HFFc6 (cell line): ENCODE measurements around the gene ABCF1. TPM values are rescaled to one million over a fixed set of nuclear protein-coding genes. Genes with fewer than 3 reads are reported as not detected.

Source experiments
- DNase-seq: peaks from one replicate; pipeline ENCODE4 v3.0.0-alpha.2; 2018
- H3K27ac Mint-ChIP-seq: 2 replicates; pipeline ENCODE4 v1.8.0; 2020; ENCODE audit warnings: mild to moderate bottlenecking, mixed read lengths
- H3K27me3 Mint-ChIP-seq: 2 replicates; pipeline ENCODE4 v1.8.0; 2021; ENCODE audit warnings: mild to moderate bottlenecking, moderate library complexity, mixed read lengths; ENCODE audit not compliant: insufficient read depth
- H3K36me3 Mint-ChIP-seq: 2 replicates; pipeline ENCODE4 v1.8.0; 2021; ENCODE audit warnings: low read depth, mixed read lengths
- H3K4me1 Mint-ChIP-seq: 2 replicates; pipeline ENCODE4 v1.8.0; 2020; ENCODE audit warnings: low read depth, mixed read lengths
- H3K4me3 Mint-ChIP-seq: 2 replicates; pipeline ENCODE4 v1.8.0; 2020; ENCODE audit warnings: mild to moderate bottlenecking, moderate library complexity, mixed read lengths
- H3K9me3 Mint-ChIP-seq: 2 replicates; pipeline ENCODE4 v1.8.0; 2020; ENCODE audit warnings: mild to moderate bottlenecking, mixed read lengths
- total RNA-seq, 6 experiments: library from RNA; stranded (reverse); fragmentation: NEBNext Ultra II Directional; extraction: Animal tissue kit (Norgen Biotek cat#: 25700); gene quantifications; 2 replicates in 1 of 6; 3 replicates in 5 of 6; pipeline ENCODE4 v1.2.3, GENCODE V29; 2021
- TF ChIP-seq, protein P1 (sequence below): fragments of 200-600 bp; sonication (generic); IDR thresholded peaks from 2 replicates; pipeline ENCODE4 v1.5.0; 2021; ENCODE audit warnings: antibody characterized with exemption, mild to moderate bottlenecking

ABCF1 gene
- total RNA-seq, 6 experiments from 2014 or later, result 51.3 to 69.3 (median 63.1) TPM

DNA sequence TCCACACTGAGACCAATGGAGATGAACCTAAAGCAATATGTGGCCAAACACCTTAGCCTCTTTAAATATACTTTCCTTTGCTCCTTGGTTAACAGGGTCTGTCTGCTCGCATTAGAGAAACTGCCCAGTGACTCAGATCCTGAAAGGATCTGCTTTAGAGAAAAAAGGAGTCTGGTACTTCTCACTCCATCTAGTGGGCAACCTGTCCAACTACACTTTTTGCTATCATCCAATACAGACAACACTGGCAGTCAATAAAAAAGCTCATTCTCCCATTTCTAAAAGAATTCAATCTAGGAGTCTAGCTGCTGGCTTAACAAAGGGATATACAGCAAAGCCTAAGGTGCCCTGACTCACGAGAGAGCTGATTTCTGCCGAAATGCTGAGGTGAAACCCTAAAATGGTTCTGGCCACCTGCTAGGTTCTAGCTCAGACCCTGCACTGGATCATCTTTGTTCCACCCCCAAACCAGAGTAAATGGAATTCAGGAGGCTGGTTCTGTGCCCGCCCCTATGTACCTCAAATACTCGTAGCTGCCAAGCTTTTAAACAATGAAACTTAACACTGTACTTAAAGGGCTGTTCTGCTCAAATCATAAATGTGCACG, 26.5 kb upstream of the ABCF1 start:
- Mint-ChIP-seq H3K4me3 (no peak overlapping the region), H3K4me1 (peaks cover 43% of the 10 kb centered on the region), H3K27ac (no peak overlapping the region), H3K36me3 (peaks cover 16% of the 10 kb centered on the region), H3K9me3 (no peaks in the 10 kb centered on the region), H3K27me3 (no peaks in the 10 kb centered on the region; the same call in 1 of the 2 replicates)
- TF ChIP-seq, protein P1, sequence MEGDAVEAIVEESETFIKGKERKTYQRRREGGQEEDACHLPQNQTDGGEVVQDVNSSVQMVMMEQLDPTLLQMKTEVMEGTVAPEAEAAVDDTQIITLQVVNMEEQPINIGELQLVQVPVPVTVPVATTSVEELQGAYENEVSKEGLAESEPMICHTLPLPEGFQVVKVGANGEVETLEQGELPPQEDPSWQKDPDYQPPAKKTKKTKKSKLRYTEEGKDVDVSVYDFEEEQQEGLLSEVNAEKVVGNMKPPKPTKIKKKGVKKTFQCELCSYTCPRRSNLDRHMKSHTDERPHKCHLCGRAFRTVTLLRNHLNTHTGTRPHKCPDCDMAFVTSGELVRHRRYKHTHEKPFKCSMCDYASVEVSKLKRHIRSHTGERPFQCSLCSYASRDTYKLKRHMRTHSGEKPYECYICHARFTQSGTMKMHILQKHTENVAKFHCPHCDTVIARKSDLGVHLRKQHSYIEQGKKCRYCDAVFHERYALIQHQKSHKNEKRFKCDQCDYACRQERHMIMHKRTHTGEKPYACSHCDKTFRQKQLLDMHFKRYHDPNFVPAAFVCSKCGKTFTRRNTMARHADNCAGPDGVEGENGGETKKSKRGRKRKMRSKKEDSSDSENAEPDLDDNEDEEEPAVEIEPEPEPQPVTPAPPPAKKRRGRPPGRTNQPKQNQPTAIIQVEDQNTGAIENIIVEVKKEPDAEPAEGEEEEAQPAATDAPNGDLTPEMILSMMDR, result peak; percentile 90
- DNase-seq, result peak; percentile 81

DNA sequence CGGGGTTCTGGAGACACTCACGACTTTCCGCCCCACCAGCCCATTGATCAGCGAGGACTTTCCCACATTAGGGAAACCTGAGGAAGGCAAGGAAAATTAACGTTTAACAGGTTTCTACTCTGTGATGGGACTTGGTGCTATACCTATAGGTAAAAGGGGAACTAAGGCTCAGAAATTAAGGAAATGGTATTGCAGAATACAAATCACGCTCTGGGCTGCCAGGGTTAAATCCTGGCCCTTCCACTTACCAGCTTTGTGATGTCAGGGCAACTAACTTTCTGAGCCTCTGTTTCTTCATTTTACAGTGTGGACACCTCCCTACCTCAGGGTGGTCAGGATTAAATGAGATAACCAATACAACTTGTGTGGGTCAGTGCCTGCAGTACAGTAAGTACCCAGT, 23.8 kb upstream of the ABCF1 start:
- Mint-ChIP-seq H3K27ac (no peak overlapping the region), H3K9me3 (no peaks in the 10 kb centered on the region), H3K4me3 (no peak overlapping the region), H3K4me1 (peaks cover 32% of the 10 kb centered on the region), H3K36me3 (peaks cover 22% of the 10 kb centered on the region), H3K27me3 (no peaks in the 10 kb centered on the region; the same call in 1 of the 2 replicates)
- no peak for DNase-seq
- TF ChIP-seq, protein P1, result no peak

DNA sequence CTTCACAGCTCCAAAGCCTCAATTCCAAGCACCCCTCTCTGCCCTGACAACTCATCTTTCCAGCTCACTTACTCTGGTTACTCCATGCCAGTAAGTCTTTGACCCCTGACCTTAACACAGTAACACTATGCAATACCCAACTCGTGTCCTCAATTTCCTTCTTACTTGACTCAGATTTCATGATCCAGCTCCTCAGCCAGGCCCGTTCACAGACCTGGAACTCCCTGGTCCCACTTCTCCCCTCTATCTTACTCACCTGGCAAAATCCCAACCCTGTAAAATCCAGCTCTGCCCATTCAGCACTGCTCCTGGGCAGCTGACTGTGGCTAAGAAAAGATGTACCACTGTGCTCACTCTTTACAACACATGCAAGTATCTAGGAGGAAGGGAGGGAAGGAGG, 22.9 kb upstream of the ABCF1 start:
- no peak overlapping the region; the same call in 1 of the 2 replicates for H3K27ac Mint-ChIP-seq
- no peak overlapping the region for H3K4me3 Mint-ChIP-seq
- no peaks in the 10 kb centered on the region for H3K9me3 Mint-ChIP-seq
- TF ChIP-seq, protein P1, result no peak
- peak; percentile 52 for DNase-seq
- peaks cover 25% of the 10 kb centered on the region for H3K4me1 Mint-ChIP-seq
- peaks cover 28% of the 10 kb centered on the region for H3K36me3 Mint-ChIP-seq
- H3K27me3 Mint-ChIP-seq, result no peaks in the 10 kb centered on the region; the same call in 1 of the 2 replicates

DNA sequence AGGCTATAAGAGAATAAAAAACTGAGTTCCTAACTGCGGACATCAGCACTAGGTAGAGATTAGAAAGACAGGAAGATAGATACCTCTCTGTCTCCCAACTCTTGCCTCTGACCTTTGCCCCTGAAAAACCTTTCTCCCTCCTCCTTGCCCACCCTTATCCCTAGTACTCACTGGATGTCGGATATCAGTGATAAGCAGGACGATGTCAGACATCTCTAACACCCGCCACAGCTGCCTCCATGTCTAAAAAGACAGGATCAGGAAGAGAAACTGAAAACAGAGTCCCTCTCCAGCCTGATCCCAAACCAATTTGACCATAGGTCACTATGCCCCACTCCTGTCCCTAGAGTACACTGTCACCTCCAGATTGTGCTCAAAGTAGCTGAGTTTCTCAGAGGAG, 16.8 kb upstream of the ABCF1 start:
- H3K4me1 Mint-ChIP-seq, result peaks cover 30% of the 10 kb centered on the region
- no peaks in the 10 kb centered on the region for H3K9me3 Mint-ChIP-seq
- H3K27ac Mint-ChIP-seq, result peak overlapping the region; percentile 100
- no peak for DNase-seq
- TF ChIP-seq, protein P1, result no peak
- H3K4me3 Mint-ChIP-seq, result peak overlapping the region; percentile 93
- H3K36me3 Mint-ChIP-seq, result peaks cover 27% of the 10 kb centered on the region
- peaks cover 5% of the 10 kb centered on the region for H3K27me3 Mint-ChIP-seq

DNA sequence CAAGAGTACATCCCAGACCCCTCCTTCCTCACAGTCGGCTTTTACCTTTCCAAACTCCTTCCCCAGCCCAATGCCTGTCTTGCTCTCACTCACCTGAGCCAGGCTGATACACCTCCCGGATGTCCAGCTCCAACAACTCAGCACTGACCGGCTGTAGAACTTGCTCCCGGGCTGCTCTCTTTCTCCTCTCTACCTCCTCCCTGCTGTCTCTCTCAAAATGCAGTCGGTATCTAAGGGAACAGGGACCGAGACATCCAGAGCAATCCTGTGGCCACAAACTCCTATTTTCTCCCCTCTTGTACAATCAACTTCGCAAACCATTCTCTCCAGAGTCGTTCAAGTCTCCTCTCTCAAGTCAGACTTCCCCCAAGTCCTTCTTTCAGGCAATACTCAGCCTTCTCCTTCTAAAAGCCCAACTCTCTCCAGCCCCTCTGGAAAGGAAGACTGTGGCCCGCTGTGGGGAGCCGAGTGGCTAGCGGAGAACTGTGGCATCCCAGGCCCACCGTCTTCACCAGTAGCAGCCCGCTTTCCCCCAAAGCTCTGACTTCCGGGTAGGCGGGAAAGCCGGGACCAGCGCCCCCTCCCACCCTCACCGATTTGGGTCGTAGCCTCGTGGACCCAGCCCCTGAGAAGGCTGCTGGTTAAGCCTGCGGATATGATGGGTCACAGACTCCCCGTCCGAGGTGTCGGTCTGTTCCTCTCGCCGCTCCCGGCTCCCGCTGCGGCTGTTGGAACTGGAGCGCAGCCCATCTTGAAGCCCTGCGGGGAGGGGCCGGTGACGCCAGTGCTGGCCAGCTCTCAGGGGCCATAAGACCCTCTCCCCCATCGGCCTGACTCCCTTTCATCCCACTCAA, 16.1 kb upstream of the ABCF1 start:
- Mint-ChIP-seq H3K4me1 (peaks cover 37% of the 10 kb centered on the region), H3K36me3 (peaks cover 23% of the 10 kb centered on the region), H3K27me3 (peaks cover 5% of the 10 kb centered on the region), H3K27ac (peak overlapping the region; percentile 100), H3K4me3 (peak overlapping the region; percentile 93), H3K9me3 (no peaks in the 10 kb centered on the region)
- DNase-seq, result peak; percentile 9
- TF ChIP-seq, protein P1, result peak; percentile 38
